GM19043 (cell line): Measurements from ENCODE around the gene UNC5A.

Experiments used
- ATAC-seq: cut with Tn5 transposase; IDR thresholded peaks from one replicate; pipeline ENCODE4 v1.9.1; 2021; ENCODE audit warnings: low read depth; ENCODE audit not compliant: unreplicated experiment

The UNC5A gene

DNA sequence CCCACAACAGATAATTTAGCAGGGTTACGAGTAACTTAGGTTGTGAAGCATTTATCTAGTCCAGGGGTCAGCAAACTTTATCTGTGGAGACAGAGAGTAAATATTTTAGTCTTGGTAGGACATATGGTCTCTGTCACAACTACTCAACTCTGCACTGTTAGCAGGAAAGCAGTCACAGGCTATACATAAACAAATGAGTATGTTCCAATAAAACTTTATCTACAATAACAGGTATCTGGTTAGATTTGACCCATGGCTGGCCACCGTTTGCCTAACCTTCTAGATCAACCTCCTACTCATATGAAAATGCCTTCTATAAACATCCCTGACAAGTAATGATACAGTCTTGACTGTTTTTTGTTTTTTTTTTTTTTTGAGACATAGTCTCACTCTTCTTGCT is 101.8 kb downstream of the UNC5A start:
- ATAC-seq, result no peak

DNA sequence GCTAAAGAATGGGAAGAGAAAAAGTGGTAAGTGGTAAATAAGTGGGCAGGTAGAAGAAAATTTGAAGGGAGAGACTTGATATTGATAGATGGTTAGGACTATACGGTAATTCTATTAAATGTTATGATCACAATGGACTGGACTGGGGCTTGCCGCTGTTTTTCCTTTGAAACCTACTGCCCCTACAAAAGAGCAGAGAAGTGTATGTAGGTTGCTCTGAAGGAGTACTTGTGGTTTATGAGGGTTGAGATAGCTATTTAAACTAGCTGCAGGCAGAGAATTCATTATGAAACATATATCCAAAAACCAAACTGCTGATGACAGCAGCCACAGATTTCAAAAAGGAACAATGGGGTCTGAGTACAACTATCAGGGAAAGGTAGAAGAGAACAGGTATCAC is 105.5 kb downstream of the UNC5A start:
- ATAC-seq, result no peak

DNA sequence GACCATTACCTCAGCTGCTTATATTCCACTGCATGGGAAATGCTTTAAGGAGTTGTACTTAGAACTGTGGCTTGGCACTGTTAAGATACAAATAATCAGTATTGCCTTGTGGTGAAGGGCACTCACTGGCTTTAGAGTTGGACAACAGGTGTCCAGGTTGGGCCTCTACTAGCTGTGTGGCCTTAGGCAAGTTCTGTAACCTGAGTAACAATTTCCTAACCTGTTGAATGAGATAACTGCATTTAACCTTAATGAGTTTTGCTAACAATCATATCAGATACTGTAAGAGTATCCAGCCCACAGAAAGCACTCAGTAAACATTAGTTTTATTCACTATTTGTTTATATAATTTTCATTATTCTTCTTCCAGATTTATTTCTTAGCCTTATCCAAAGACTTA is 106.0 kb downstream of the UNC5A start:
- no peak for ATAC-seq

DNA sequence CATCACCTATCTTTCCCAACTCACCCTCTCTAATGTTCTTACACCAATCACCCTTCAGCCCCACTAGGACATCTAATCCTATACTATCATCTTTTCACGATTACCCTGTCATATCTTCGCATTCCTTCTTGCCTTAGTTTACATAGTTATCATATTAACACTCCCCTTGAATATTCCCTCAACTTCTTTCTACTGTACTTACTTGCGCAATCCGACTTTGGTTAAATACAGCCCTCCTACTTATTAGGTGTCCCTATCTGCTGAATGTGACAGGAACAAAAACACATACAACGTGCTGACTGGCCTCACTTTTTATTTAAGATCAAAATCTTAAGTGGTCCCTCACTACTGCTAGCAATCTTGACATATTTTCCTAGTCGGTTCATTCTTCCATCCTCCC is 108.3 kb downstream of the UNC5A start:
- no peak for ATAC-seq

DNA sequence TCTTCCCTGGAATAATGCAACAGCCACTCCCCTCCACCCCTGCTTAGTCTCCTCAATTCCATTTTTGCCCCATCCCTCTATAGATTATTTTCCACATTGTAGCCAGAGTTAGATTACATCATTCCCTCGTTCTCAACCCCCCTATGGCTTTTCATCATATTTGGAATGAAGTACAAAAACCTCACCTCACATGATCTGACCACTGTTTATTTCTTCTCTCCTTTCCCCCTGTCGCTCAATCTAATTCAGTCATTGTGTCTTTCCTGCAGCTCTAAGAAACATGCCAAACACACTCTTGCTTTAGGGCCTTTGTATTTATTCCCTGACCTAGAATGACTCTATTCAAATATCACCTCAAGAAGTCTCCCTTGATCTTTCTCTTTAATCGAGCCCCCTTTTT is 111.4 kb downstream of the UNC5A start:
- no peak for ATAC-seq

DNA sequence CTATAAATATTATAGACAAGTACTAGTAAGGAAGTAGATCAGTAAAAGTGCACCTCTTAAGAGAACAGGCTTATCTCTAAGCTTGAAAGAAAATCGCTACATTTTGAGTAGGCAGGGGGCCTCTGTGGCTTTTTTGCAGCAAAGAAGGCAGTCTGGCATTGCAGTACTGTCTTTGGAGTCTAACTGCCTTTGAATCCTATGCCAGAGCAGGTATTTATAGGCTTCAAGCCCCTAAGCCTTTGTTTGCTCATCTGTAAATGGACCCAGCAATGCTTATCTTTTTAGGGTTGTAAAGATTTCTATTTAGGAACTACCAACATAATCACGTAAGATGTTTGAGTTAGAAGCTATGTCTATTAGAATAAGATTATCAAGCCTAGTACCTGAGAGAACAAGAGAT is 112.5 kb downstream of the UNC5A start:
- ATAC-seq, result no peak

DNA sequence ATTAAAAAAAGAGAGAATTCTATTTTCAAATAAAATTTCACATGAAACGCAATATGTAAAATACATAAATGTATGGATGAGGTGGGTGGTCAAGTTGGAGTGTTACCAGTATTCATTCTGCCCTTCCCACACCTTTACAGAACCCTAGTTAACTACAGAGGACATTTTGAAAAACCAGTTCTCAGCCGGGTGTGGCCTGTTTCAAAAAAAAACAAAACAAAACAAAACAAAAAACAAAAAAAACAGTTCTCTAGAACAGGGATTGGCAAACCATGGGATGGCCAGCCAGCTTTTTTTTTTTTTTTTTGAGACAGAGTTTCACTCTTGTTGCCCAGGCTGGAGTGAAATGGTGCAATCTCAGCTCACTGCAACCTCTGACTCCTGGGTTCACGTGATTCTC is 117.2 kb downstream of the UNC5A start:
- ATAC-seq, result no peak

DNA sequence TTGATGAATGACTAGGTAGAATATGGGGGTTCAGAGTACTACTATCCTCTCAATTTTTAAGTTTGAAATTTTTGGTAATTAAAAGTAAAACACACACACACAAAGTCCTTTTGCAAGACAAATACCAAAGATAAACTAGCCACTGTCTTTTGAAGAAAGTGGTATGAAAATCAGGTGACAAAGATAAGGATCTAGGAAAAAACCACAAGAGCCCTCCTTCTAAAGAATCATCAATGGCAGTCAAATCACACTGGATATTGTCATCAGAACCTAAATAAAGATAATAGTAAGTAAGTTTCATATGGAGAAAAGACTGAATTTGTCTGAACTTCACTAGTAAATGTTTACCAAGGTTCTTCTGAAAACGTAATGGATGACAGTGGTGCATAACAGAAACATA is 119.3 kb downstream of the UNC5A start:
- ATAC-seq, result no peak
